Cardiac fibroblast (primary cell): ENCODE results near the gene ERICH6B.
A peak's percentile ranks its signal among the peaks of the same experiment; 100 is the strongest.

Experiments
- DNase-seq, 2 donors: peaks; one replicate each; pipeline versions ENCODE4 v3.0.0 to v3.0.0-alpha.2; 2010; ENCODE audit warnings: low read depth in 2 of 2
- H3K4me3 ChIP-seq, 2 donors: replicated peaks in 1 of 2; 1 replicate in 1 of 2; 2 replicates in 1 of 2; pipeline ENCODE4 v1.5.1; 2011; ENCODE audit warnings: low read depth in 2 of 2, low read length in 2 of 2, mild to moderate bottlenecking in 2 of 2, moderate library complexity in 1 of 2
- CTCF ChIP-seq: IDR thresholded peaks from one replicate; pipeline ENCODE4 v1.5.1; 2011; ENCODE audit warnings: low read depth, mild to moderate bottlenecking, low read length, inconsistent platforms

The ERICH6B gene

GRCh38 chr13:45536224-45536623 is 79.3 kb downstream of the ERICH6B start:
- no peak for DNase-seq
- no peak for TF ChIP-seq CTCF
- H3K4me3 ChIP-seq: no peak overlapping the region

- DNase-seq: no peak
- no peak for TF ChIP-seq CTCF
- no peak overlapping the region for H3K4me3 ChIP-seq
Observed at GRCh38 chr13:45534604-45535003, 80.9 kb downstream of the ERICH6B start.

GRCh38 chr13:45529758-45530157 is 85.8 kb downstream of the ERICH6B start:
- H3K4me3 ChIP-seq: no peak overlapping the region
- DNase-seq: no peak
- no peak for TF ChIP-seq CTCF

GRCh38 chr13:45527699-45528462 is 87.7 kb downstream of the ERICH6B start:
- no peak for DNase-seq
- no peak overlapping the region for H3K4me3 ChIP-seq
- TF ChIP-seq CTCF: no peak

- no peak for TF ChIP-seq CTCF
- no peak overlapping the region for H3K4me3 ChIP-seq
- DNase-seq: no peak
Observed at GRCh38 chr13:45522571-45522970, 93.0 kb downstream of the ERICH6B start.

GRCh38 chr13:45521297-45521696 is 94.2 kb downstream of the ERICH6B start:
- peak in 1 of 2 donors; percentile 52 for DNase-seq
- no peak for TF ChIP-seq CTCF
- H3K4me3 ChIP-seq: no peak overlapping the region

GRCh38 chr13:45519493-45519892 is 96.0 kb downstream of the ERICH6B start:
- TF ChIP-seq CTCF: no peak
- H3K4me3 ChIP-seq: no peak overlapping the region
- DNase-seq: no peak
